CD4-positive, alpha-beta memory T cell (primary cell): ENCODE data around the gene SELENOM. TPM values are rescaled to one million over a fixed set of nuclear protein-coding genes. Genes with fewer than 3 reads are reported as not detected.
"Not testable (repeated sequence)": the region's sequence is repeated elsewhere in the genome, so short reads cannot be mapped to it uniquely, and the experiment has no call there.

Source experiments
- CTCF ChIA-PET: fragments of 350-600 bp; sonication (Branson Sonifier 250); formaldehyde crosslinking; loops from one replicate; lab custom pipeline; 2021; ENCODE audit warnings: inconsistent platforms; ENCODE audit not compliant: partially characterized antibody; lab: Charles Lee
- POLR2A ChIA-PET: fragments of 350-600 bp; sonication (Branson Sonifier 250); formaldehyde crosslinking; loops from one replicate; lab custom pipeline; 2021; ENCODE audit not compliant: partially characterized antibody; lab: Charles Lee
- DNase-seq, 5 donors: peaks; one replicate each; pipeline versions ENCODE4 v3.0.0 to v3.0.0-alpha.2; 2020 to 2022; ENCODE audit warnings: mixed read lengths in 1 of 5
- H3K27ac ChIP-seq: one replicate; pipeline ENCODE4 v1.7.0; 2013; ENCODE audit warnings: low read depth, low read length
- H3K27me3 ChIP-seq: 2 replicates; pipeline ENCODE4 v1.7.0; 2013; ENCODE audit warnings: mild to moderate bottlenecking, low read length, moderate library complexity; ENCODE audit not compliant: insufficient read depth
- H3K36me3 ChIP-seq: 2 replicates; pipeline ENCODE4 v1.7.0; 2013; ENCODE audit warnings: mild to moderate bottlenecking, low read length, moderate library complexity; ENCODE audit not compliant: insufficient read depth
- H3K4me1 ChIP-seq: 2 replicates; pipeline ENCODE4 v1.7.0; 2013; ENCODE audit warnings: mild to moderate bottlenecking, low read length, moderate library complexity; ENCODE audit not compliant: insufficient read depth
- H3K4me3 ChIP-seq, 2 donors: one replicate each; pipeline ENCODE4 v1.7.0; 2013; ENCODE audit warnings: low read length in 2 of 2, mild to moderate bottlenecking in 1 of 2
- H3K9me3 ChIP-seq, 2 donors: one replicate each; pipeline ENCODE4 v1.7.0; 2013; ENCODE audit warnings: low read length in 2 of 2, control low read depth in 1 of 2; ENCODE audit not compliant: control insufficient read depth in 1 of 2
- H3K27ac Mint-ChIP-seq, 7 donors: one replicate each; pipeline ENCODE4 v1.8.0; 2020 to 2021; ENCODE audit warnings: mixed read lengths in 7 of 7, mild to moderate bottlenecking in 6 of 7, inconsistent platforms in 3 of 7, moderate library complexity in 3 of 7
- H3K27me3 Mint-ChIP-seq, 2 donors: one replicate each; pipeline ENCODE4 v1.8.0; 2020 to 2021; ENCODE audit warnings: mixed read lengths in 2 of 2
- H3K36me3 Mint-ChIP-seq, 2 donors: one replicate each; pipeline ENCODE4 v1.8.0; 2020 to 2021; ENCODE audit warnings: mixed read lengths in 2 of 2, inconsistent platforms in 1 of 2, mild to moderate bottlenecking in 1 of 2
- H3K4me1 Mint-ChIP-seq, 4 donors: one replicate each; pipeline ENCODE4 v1.8.0; 2020 to 2021; ENCODE audit warnings: mixed read lengths in 4 of 4, mild to moderate bottlenecking in 1 of 4
- H3K4me3 Mint-ChIP-seq, 8 donors: one replicate each; pipeline ENCODE4 v1.8.0; 2020 to 2021; ENCODE audit warnings: mixed read lengths in 8 of 8, mild to moderate bottlenecking in 7 of 8, moderate library complexity in 6 of 8, inconsistent platforms in 3 of 8
- H3K9me3 Mint-ChIP-seq, 8 donors: one replicate each; pipeline ENCODE4 v1.8.0; 2020 to 2021; ENCODE audit warnings: mixed read lengths in 8 of 8, mild to moderate bottlenecking in 5 of 8, inconsistent platforms in 3 of 8, moderate library complexity in 1 of 8
- intact Hi-C: fragments of 100-400 bp; cut with micrococcal nuclease; formaldehyde crosslinking; loops from one replicate; pipeline ENCODE4 v1.15.1; 2023
- polyA plus RNA-seq, 2 donors: library from polyadenylated mRNA; unstranded; fragments of 300-500 nt; fragmentation: Illumina TruSeq; gene quantifications; one replicate each; pipeline ENCODE4 v1.2.3, GENCODE V29; 2021
- total RNA-seq, 2 experiments: library from RNA; stranded (reverse); gene quantifications; one replicate each; pipeline ENCODE4 v1.2.3, GENCODE V29; 2021

The SELENOM gene
- total and polyA plus RNA-seq, 4 experiments from 2014 or later: 64.2 to 150 (median 87.9) TPM

DNA sequence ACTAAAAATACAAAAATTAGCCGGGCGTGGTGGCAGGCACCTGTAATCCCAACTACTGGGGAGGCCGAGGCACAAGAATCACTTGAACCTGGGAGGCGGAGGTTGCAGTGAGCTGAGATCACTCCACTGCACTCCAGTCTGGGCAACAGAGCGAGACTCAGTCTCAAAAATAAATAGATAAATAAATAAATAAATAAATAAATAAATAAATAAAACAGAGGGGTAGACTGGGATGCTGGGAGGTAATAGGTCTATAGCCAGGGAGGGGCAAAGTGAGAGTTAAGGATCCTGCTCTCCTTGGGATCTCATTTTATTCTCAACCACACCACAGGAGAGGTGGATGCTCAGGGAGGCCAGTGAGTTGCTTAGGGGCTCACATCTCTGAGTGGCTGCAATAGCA is 9.8 kb downstream of the SELENOM start:
- CTCF ChIA-PET, DNase-seq, POLR2A ChIA-PET, H3K27ac ChIP-seq, H3K9me3 ChIP-seq, H3K36me3 ChIP-seq, H3K4me1 Mint-ChIP-seq, H3K36me3 Mint-ChIP-seq, H3K4me1 ChIP-seq, H3K4me3 ChIP-seq, H3K9me3 Mint-ChIP-seq, intact Hi-C loops, H3K4me3 Mint-ChIP-seq, H3K27me3 ChIP-seq, H3K27me3 Mint-ChIP-seq, H3K27ac Mint-ChIP-seq: not testable (repeated sequence)

- DNase-seq: no peak
- Mint-ChIP-seq H3K27ac (no peak overlapping the region), H3K36me3 (no peaks in the 10 kb centered on the region), H3K4me1 (no peaks in the 10 kb centered on the region), H3K27me3 (no peaks in the 10 kb centered on the region), H3K9me3 (no peaks in the 10 kb centered on the region), H3K4me3 (no peak overlapping the region)
- CTCF ChIA-PET: interaction anchor here (1.0 kb wide), 1 partner anchor 8 kb away, joined by 3 read pairs; no protein-coding TSS in a partner anchor
- H3K4me1 ChIP-seq: no peaks in the 10 kb centered on the region
- intact Hi-C loops: no loop called here
- no peaks in the 10 kb centered on the region for H3K9me3 ChIP-seq
- no peaks in the 10 kb centered on the region for H3K36me3 ChIP-seq
- no peaks in the 10 kb centered on the region for H3K27me3 ChIP-seq
- H3K27ac ChIP-seq: no peak overlapping the region
- POLR2A ChIA-PET: interaction anchor here (1.0 to 1.5 kb wide), 2 partner anchors 9 to 11 kb away, joined by 3 to 4 read pairs; partner anchors contain the start of gene SELENOM
- H3K4me3 ChIP-seq: no peak overlapping the region
Observed at GRCh38 chr22:31096657-31097279, 10.6 kb downstream of the SELENOM start.

DNA sequence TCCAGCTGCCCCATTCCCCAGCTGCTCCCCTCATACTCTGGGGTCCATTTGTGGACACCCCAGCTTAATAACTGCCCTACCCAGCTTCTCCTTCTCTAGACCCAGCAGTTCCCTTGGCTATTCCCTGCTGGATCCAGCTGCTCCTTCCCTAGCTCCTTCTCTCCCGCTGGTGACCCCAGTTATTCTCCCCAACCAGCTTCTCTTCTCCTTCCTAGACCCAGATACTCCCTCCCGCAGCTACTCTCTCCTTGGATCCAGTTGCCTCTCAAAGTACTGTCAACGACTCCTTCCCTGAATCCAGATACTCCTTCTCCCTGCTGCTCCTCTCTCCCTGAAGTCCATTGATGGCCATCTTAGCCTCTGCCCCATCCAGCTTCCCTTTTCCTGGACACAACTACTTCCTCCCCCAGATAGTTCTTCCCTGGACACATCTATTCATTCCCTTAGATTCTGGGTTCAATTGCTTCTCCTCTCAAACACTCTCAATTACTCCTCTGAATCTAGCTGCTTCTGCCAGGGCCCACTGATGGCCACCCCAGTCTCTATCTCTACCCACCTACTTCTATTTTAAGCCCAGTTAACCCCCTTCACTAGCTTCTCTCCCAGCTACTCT is 11.6 kb downstream of the SELENOM start:
- Histone ChIP-seq H3K27me3 (no peaks in the 10 kb centered on the region), H3K27ac (no peak overlapping the region), H3K36me3 (no peaks in the 10 kb centered on the region), H3K4me1 (no peaks in the 10 kb centered on the region), H3K9me3 (no peaks in the 10 kb centered on the region), H3K4me3 (no peak overlapping the region)
- Mint-ChIP-seq H3K27ac (peak overlapping the region in 1 of 7 donors; percentile 19), H3K9me3 (no peaks in the 10 kb centered on the region), H3K27me3 (no peaks in the 10 kb centered on the region), H3K36me3 (no peaks in the 10 kb centered on the region), H3K4me3 (no peak overlapping the region), H3K4me1 (no peaks in the 10 kb centered on the region)
- POLR2A ChIA-PET: interaction anchor here (0.7 to 1.5 kb wide), 4 partner anchors 10 to 155 kb away, joined by 3 to 4 read pairs (median 4); partner anchors contain the start of gene SELENOM
- CTCF ChIA-PET: interaction anchor here (0.8 to 1.3 kb wide), 6 partner anchors 9 to 461 kb away, joined by 3 to 5 read pairs (median 3); partner anchors contain the start of genes LIMK2 and SELENOM
- intact Hi-C loops: no loop called here
- DNase-seq: no peak

GRCh38 chr22:31094741-31095140 is 12.6 kb downstream of the SELENOM start:
- Mint-ChIP-seq H3K36me3 (no peaks in the 10 kb centered on the region), H3K4me3 (no peak overlapping the region), H3K9me3 (no peaks in the 10 kb centered on the region), H3K27ac (peak overlapping the region in 3 of 7 donors; percentile 35 to 62 (median 42)), H3K4me1 (no peaks in the 10 kb centered on the region), H3K27me3 (no peaks in the 10 kb centered on the region)
- intact Hi-C loops: no loop called here
- Histone ChIP-seq H3K27me3 (no peaks in the 10 kb centered on the region), H3K9me3 (no peaks in the 10 kb centered on the region), H3K4me1 (no peaks in the 10 kb centered on the region), H3K4me3 (no peak overlapping the region), H3K36me3 (no peaks in the 10 kb centered on the region), H3K27ac (no peak overlapping the region)
- CTCF ChIA-PET: interaction anchor here (0.7 to 2.5 kb wide), 3 partner anchors 10 to 178 kb away, joined by 3 to 7 read pairs (median 4); no protein-coding TSS in a partner anchor
- no peak for DNase-seq
- POLR2A ChIA-PET: interaction anchor here (0.8 kb wide), 1 partner anchor 12 kb away, joined by 4 read pairs; the partner anchor contains the start of gene SELENOM

DNA sequence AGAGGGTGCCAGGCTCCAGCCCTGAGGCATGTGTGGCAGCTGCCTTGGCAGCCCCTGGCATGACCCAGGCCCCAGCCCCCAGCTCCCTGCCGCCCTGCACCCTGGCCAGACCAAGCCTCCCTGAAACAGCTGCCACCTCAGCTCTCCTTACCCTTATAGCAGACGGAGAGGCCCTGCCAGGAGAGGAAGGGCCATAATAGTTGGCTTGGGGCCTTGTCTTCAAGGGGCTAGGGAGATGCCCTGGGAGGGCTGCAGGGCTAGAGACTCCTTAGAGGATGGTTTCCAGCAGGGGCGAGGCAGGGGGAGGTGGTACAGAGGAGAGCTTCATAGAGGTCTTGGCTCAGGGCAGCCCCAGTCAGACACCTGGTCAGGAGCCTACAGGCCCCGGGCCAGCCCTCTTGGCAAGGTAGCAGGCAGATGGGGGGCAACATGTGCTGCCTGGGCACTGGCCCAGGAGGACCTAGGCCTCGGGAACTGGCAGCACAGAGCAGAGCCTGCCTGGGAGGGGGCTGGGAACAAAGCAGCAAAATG is 13.3 kb downstream of the SELENOM start:
- Mint-ChIP-seq H3K4me1 (no peaks in the 10 kb centered on the region), H3K4me3 (no peak overlapping the region), H3K36me3 (no peaks in the 10 kb centered on the region), H3K27ac (no peak overlapping the region), H3K27me3 (no peaks in the 10 kb centered on the region), H3K9me3 (no peaks in the 10 kb centered on the region)
- no peak for DNase-seq
- H3K36me3 ChIP-seq: no peaks in the 10 kb centered on the region
- H3K9me3 ChIP-seq: no peaks in the 10 kb centered on the region
- ChIA-PET CTCF (interaction anchor here (0.7 to 2.5 kb wide), 3 partner anchors 9 to 179 kb away, joined by 3 to 7 read pairs (median 4); no protein-coding TSS in a partner anchor), POLR2A (interaction anchor here (1.0 kb wide), 1 partner anchor 11 kb away, joined by 4 read pairs; no protein-coding TSS in a partner anchor)
- H3K27me3 ChIP-seq: no peaks in the 10 kb centered on the region
- H3K4me1 ChIP-seq: no peaks in the 10 kb centered on the region
- intact Hi-C loops: no loop called here
- no peak overlapping the region for H3K4me3 ChIP-seq
- H3K27ac ChIP-seq: no peak overlapping the region

- ChIA-PET CTCF (interaction anchor here (2.5 kb wide), 1 partner anchor 8 kb away, joined by 7 read pairs; no protein-coding TSS in a partner anchor), POLR2A (interaction anchor here (1.0 to 1.1 kb wide), 2 partner anchors 12 kb away, joined by 3 to 4 read pairs; partner anchors contain the start of gene SMTN)
Observed at GRCh38 chr22:31093086-31093850, 14.1 kb downstream of the SELENOM start.

More at GRCh38 chr22:31093086-31093850, 14.1 kb downstream of the SELENOM start:
- Histone ChIP-seq H3K9me3 (no peaks in the 10 kb centered on the region), H3K4me1 (no peaks in the 10 kb centered on the region), H3K27me3 (no peaks in the 10 kb centered on the region), H3K4me3 (no peak overlapping the region), H3K36me3 (no peaks in the 10 kb centered on the region), H3K27ac (no peak overlapping the region)
- H3K36me3 Mint-ChIP-seq: no peaks in the 10 kb centered on the region
- H3K4me1 Mint-ChIP-seq: peaks cover 0 to 2% (median 0%) of the 10 kb centered on the region in 4 donors
- no peak for DNase-seq
- H3K4me3 Mint-ChIP-seq: no peak overlapping the region
- H3K9me3 Mint-ChIP-seq: no peaks in the 10 kb centered on the region
- intact Hi-C loops: no loop called here
- H3K27me3 Mint-ChIP-seq: no peaks in the 10 kb centered on the region
- no peak overlapping the region for H3K27ac Mint-ChIP-seq
